ENCODE data around the gene MAP3K6.

DNA sequence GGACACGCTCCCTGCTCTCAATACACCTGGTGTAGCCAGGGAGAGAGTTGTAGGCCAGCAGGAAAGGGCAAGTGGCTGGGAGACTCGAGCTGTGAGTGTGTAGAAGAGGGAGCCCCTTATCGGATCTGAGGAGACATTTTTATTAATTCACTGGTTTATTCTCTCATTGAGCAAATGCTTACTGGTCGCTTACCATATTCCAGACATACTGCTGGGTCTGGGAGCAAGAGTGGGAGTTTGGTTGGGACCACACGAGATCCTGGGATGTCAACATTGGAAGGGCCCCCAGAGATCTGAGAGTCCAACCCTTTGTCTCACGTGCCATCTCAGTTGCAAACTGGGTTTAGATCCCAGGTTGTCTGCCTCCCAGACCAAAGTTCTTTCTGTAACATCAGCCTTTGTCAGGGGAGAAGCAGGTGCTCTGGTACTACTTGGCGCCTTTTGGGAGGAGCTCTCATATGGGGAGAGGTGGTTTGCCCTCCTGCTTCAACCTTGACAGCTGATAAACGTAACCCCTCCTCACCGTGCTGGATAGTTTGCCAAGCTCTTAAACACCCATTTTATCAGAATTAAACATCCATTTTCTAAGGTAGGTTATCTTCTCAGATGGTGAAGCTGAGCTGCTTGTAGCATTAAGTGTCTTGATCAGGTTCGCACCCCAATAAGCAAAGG is 44.1 kb downstream of the MAP3K6 start:
- TF ChIP-seq, protein P1, sequence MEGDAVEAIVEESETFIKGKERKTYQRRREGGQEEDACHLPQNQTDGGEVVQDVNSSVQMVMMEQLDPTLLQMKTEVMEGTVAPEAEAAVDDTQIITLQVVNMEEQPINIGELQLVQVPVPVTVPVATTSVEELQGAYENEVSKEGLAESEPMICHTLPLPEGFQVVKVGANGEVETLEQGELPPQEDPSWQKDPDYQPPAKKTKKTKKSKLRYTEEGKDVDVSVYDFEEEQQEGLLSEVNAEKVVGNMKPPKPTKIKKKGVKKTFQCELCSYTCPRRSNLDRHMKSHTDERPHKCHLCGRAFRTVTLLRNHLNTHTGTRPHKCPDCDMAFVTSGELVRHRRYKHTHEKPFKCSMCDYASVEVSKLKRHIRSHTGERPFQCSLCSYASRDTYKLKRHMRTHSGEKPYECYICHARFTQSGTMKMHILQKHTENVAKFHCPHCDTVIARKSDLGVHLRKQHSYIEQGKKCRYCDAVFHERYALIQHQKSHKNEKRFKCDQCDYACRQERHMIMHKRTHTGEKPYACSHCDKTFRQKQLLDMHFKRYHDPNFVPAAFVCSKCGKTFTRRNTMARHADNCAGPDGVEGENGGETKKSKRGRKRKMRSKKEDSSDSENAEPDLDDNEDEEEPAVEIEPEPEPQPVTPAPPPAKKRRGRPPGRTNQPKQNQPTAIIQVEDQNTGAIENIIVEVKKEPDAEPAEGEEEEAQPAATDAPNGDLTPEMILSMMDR (IDR thresholded peaks at IDR 0.05), result no peak
- TF ChIP-seq POLR2A (IDR thresholded peaks at IDR 0.05) (no peak), EP300 (IDR thresholded peaks at IDR 0.05) (no peak)
